Effector memory CD8-positive, alpha-beta T cell (primary cell): ENCODE measurements around the gene EHD3.
A peak's percentile ranks its signal among the peaks of the same experiment; 100 is the strongest.

Experiments
- ATAC-seq: fragments of 150-1000 bp; cut with Tn5 transposase; replicated peaks from 2 replicates; pipeline ENCODE4 v1.10.0; 2021; ENCODE audit warnings: mild to moderate bottlenecking, moderate library complexity
- DNase-seq, 3 experiments: peaks; one replicate each; pipeline ENCODE4 v3.0.0; 2021
- H3K27ac Mint-ChIP-seq, 2 donors: one replicate each; pipeline ENCODE4 v1.8.0; 2022; ENCODE audit warnings: mild to moderate bottlenecking in 2 of 2, mixed read lengths in 2 of 2, moderate library complexity in 2 of 2
- H3K27me3 Mint-ChIP-seq, 2 donors: one replicate each; pipeline ENCODE4 v1.8.0; 2022; ENCODE audit warnings: mixed read lengths in 2 of 2
- H3K36me3 Mint-ChIP-seq: one replicate; pipeline ENCODE4 v1.8.0; 2022; ENCODE audit warnings: mild to moderate bottlenecking, moderate library complexity, mixed read lengths; ENCODE audit not compliant: insufficient read depth
- H3K4me1 Mint-ChIP-seq, 2 donors: one replicate each; pipeline ENCODE4 v1.8.0; 2022; ENCODE audit warnings: low read depth in 2 of 2, mixed read lengths in 2 of 2
- H3K4me3 Mint-ChIP-seq, 2 donors: one replicate each; pipeline ENCODE4 v1.8.0; 2022; ENCODE audit warnings: mild to moderate bottlenecking in 2 of 2, mixed read lengths in 2 of 2, moderate library complexity in 2 of 2
- H3K9me3 Mint-ChIP-seq, 2 donors: one replicate each; pipeline ENCODE4 v1.8.0; 2022; ENCODE audit warnings: mixed read lengths in 2 of 2

The EHD3 gene

GRCh38 chr2:31314761-31315160 lies 80.8 kb downstream of the EHD3 start:
- Mint-ChIP-seq H3K36me3 (peaks cover 6% of the 10 kb centered on the region), H3K27ac (peak overlapping the region in 1 of 2 donors; percentile 38), H3K4me3 (no peak overlapping the region), H3K4me1 (peaks cover 22 to 33% of the 10 kb centered on the region in 2 donors), H3K9me3 (no peaks in the 10 kb centered on the region), H3K27me3 (peaks cover 20 to 27% of the 10 kb centered on the region in 2 donors)
- ATAC-seq (no peak), DNase-seq (no peak)

GRCh38 chr2:31317396-31317795 lies 83.4 kb downstream of the EHD3 start:
- peak overlapping the region; percentile 96 to 97 for H3K27ac Mint-ChIP-seq
- H3K36me3 Mint-ChIP-seq: peaks cover 6% of the 10 kb centered on the region
- H3K27me3 Mint-ChIP-seq: peaks cover 0 to under 1% of the 10 kb centered on the region in 2 donors
- H3K4me1 Mint-ChIP-seq: peaks cover 25 to 39% of the 10 kb centered on the region in 2 donors
- H3K9me3 Mint-ChIP-seq: no peaks in the 10 kb centered on the region
- H3K4me3 Mint-ChIP-seq: no peak overlapping the region
- no peak for DNase-seq
- no peak for ATAC-seq

- H3K4me3 Mint-ChIP-seq: peak overlapping the region; percentile 64 to 72
- ATAC-seq: peak; percentile 67
- peaks cover 36 to 48% of the 10 kb centered on the region in 2 donors for H3K4me1 Mint-ChIP-seq
- H3K36me3 Mint-ChIP-seq: peaks cover 6% of the 10 kb centered on the region
- DNase-seq: peak in 1 of 3 experiments; percentile 7
- H3K27me3 Mint-ChIP-seq: no peaks in the 10 kb centered on the region
- H3K27ac Mint-ChIP-seq: peak overlapping the region; percentile 96 to 97
- H3K9me3 Mint-ChIP-seq: no peaks in the 10 kb centered on the region
These were observed 84.7 kb downstream of the EHD3 start for GRCh38 chr2:31318361-31319336.
